NCI-H2081 (cell line): ENCODE results near the gene NFIB.

Experiments
- DNase-seq, 2 experiments: peaks; one replicate each; lab custom pipeline; 2025; lab: John Stamatoyannopoulos, UW

Gene NFIB

DNA sequence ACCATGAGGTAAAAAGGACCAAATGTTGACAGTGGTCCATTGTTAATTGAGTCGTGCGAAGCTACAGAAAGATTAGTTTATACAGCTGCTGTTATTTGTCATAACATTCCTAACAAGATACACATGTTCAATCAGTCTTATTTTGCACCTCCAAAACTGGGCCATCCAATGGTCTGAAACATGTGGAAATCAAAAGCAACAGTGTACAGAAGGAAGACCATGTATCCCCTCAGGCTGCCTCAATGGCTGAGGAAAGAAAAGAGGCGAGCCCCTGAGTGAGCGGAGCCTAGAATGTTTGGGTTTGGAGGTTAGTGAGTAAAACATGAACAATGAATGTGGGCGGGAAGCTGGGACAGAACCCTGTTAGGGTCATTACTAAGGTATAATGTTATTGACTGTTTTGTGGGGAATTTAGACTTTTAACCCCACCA lies 35.6 kb downstream of the NFIB start:
- peak in 1 of 2 experiments; percentile 21 for DNase-seq

GRCh38 chr9:14277761-14278160 lies 36.2 kb downstream of the NFIB start:
- no peak for DNase-seq

- DNase-seq = no peak
These were observed 36.7 kb downstream of the NFIB start for GRCh38 chr9:14277244-14277643.

DNA sequence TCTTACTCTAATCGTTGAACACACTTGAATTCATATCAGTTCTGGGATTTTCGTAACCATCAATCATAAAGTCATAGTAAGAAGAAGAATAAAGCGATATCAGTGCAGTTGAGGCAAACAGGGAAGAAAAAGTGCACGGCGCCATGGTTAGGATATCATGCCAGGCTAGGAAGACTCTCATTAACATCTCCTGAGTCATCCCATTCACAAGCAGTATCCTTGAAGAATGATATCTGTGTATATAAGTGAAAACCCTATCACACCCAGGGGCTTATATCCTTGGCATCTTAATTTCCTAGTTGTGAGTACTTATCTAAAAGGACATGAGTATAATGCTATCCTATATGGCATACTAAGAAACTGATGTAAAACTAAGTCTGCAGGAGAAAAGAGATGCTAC lies 38.6 kb downstream of the NFIB start:
- no peak for DNase-seq

GRCh38 chr9:14273696-14274121 lies 40.2 kb downstream of the NFIB start:
- no peak for DNase-seq

GRCh38 chr9:14272927-14273528 lies 40.9 kb downstream of the NFIB start:
- no peak for DNase-seq

DNA sequence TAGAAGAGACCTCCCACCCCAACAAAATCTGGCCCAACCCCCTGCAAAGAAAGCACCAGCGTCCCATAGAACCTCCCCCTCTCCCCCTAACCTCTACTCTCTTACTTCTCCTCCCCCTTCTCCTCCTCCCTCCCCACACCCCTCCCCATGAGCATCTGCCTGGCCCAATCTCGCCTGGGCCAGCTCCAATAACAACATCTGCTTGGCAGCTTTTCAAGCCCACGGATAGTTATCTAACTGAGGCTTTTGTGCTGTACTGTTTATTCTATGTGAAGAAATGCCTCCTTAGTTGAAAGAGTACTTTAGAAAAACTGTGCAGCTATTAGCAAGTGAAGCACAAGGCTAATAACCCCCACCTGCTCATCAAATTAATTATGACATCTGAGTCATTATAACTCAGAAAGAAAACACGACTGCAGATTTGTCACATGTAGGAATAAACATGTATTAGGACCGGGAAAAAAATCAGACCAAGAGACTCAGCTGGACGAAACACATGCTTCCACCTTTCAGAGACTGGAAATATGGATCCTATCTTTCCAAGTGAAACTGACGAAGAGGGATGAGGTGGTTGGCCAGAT lies 42.8 kb downstream of the NFIB start:
- peak; percentile 85 to 95 for DNase-seq

- no peak for DNase-seq
These were observed 43.4 kb downstream of the NFIB start for GRCh38 chr9:14270358-14271092.

DNA sequence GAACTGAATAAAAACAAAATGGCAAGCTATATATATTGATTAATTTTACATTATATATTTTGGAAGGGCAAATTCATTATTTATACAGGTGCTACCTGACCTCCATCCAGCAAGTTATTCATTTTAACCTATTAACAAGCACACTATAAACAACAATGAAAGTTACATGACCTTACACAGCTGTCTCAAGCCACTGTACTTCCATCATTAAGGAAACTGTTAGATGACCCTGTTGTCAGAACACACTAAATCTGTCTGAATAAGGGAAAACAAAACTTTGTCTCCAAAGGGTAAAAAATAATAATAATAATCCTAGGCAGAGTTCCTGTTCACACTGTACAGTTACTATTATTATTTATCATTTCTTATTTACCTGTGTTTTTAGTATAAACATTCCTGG lies 44.0 kb downstream of the NFIB start:
- no peak for DNase-seq

DNA sequence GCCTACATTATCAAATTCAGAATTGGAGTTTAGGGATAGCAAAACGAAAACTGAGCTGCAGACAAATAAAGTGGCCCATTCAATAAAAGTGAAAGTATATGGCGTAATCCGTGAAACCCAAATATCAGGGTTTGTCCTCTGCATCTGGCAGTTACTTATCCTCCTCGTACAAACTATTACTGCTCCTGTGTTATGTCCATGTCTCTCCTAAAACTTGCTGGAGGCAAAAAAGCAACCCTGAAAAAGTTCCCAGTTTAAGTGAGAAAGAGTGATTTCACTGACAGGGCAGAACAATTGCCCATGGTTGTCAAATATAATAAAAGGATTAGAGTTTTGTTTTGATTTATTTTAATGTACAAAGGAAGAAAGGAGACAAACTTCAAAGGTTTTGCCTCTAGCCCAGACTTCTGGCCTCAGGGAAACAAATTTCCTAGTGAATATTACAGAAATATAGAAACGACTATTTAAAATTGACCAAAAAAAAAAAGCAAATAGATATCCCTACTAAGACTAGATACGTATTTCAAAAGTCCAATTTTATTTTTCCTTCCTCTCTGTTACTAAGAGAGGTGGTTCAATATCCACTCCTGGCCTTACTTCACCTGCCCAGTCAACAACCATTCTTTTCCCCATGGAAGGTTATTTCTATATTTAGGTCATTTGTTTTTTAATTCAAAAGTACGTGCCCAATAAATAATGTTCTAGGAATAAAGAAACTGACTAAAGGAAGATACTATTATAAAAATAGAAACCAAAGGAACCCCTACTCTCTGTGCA lies 50.0 kb downstream of the NFIB start:
- no peak for DNase-seq

- no peak for DNase-seq
These were observed 51.1 kb downstream of the NFIB start for GRCh38 chr9:14262827-14263226.

DNA sequence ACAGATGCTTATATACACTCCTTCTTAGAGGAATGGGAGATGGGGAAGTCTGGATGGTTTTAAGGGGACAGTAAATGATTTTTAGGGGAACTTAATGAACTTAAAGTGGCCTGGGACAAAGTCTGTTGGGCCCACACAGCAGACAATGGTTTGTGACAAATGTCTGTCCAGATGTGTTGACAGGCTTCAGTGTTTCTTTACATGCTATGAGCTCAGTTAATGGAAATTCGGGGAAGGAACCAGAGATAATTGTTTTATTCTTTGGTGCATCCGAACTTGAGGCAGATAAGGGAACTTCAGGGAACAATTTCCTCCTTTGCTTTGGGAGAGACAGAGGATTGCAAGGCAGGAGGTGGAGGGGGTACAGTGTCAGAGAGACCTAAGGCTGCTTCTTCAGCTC lies 52.3 kb downstream of the NFIB start:
- no peak for DNase-seq

GRCh38 chr9:14260101-14260500 lies 53.8 kb downstream of the NFIB start:
- DNase-seq = no peak

DNA sequence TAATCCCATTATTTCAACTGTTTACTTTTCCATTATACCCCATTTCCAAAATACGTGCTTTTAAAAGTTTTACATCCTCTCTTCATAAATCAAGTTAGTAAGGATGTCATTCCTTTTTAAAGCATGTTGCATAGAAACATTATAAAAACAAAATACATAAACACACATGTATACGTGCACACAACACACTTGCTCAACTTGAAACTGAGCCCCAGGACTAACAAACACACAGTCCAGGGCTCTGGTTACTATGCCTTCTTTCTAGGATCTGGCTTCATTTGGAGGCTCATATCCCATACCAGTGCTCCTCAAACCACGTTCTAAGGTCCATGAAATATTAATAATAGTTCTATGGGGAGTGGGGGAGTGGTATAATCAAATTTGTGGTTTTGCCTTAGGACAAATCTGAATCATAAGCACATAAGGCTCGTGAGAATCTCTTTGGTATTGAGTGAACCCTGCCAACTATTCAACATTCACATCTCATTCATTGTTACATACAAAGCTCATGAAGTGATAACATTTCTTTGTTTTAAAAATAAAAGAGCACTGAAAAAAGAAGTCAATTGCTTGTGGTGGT lies 55.2 kb downstream of the NFIB start:
- DNase-seq = no peak

- no peak for DNase-seq
These were observed 55.8 kb downstream of the NFIB start for GRCh38 chr9:14258156-14258555.

- no peak for DNase-seq
These were observed 57.4 kb downstream of the NFIB start for GRCh38 chr9:14256588-14256987.

GRCh38 chr9:14251154-14252071 lies 62.5 kb downstream of the NFIB start:
- DNase-seq = peak; percentile 45 to 75

GRCh38 chr9:14250794-14251153 lies 63.2 kb downstream of the NFIB start:
- no peak for DNase-seq

GRCh38 chr9:14249527-14249926 lies 64.4 kb downstream of the NFIB start:
- no peak for DNase-seq

- no peak for DNase-seq
These were observed 65.8 kb downstream of the NFIB start for GRCh38 chr9:14248149-14248548.

DNA sequence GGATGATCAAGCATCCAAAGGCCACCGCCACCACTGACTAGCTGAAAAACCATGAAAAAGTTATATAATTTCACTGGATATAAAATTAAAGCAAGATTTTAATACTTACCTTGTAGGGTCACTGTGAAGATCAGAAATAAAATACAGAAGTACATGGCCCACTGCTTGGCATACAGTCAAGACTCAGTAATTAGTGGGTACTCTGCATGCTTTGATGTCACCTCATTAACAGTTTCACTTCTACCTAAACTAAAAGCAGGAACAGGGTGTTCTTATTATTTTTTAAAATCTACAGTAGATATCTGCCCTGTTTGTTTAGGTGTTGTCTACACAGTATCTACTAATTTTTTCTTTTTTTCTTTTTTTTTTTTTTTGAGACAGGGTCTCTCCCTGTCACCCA lies 66.4 kb downstream of the NFIB start:
- no peak for DNase-seq
